Astrocyte of the cerebellum (primary cell): Measurements from ENCODE around the gene IVD.

ENCODE experiments used
- DNase-seq: peaks from one replicate; pipeline ENCODE4 v3.0.0-alpha.2; 2011; ENCODE audit warnings: low read depth
- H3K4me3 ChIP-seq: 2 replicates; pipeline ENCODE4 v1.5.1; 2011; ENCODE audit warnings: mild to moderate bottlenecking, low read depth, low read length, moderate library complexity
- CTCF ChIP-seq: IDR thresholded peaks from 2 replicates; pipeline ENCODE4 v1.5.1; 2012; ENCODE audit warnings: low read length, low read depth, moderate library complexity, mild to moderate bottlenecking; ENCODE audit errors: missing control alignments
- in situ Hi-C: cut with HindIII; loops from 2 replicates; pipeline ENCODE4 v1.10.0; 2017; ENCODE audit warnings: low sequenced_read_pairs

The IVD gene

DNA sequence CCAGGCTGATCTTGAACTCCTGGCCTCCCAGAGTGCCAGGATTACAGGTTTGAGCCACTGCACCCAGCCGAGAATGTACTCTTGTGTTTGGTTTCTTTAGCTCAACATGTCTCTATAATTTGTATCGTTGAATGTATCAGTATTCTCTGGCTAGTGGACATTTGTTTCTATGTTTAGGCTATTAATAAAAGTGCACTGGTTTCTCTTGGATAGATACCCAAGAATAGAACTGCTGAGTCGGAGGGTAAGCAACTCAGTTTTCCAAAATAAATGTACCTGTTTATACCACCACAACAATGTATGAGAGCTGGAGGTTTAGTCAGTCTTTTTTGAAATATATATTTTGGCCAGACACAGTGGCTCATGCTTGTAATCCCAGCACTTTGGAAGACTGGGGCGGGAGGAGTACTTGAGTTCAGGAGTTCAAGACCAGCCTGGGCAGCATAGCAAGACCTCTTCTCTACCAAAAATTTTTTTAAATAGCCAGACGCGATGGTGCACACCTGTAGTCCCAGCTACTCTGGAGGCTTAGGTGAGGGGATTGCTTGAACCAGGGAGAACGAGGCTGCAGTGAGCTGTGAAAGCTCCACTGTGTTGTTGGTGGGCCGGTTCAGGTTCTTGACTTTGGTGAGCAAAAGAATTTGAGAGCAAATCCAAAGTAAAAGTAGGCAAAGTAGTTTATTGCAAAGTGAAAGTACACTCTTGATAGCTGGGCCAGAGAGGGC, 7.7 kb upstream of the IVD start:
- no peak for TF ChIP-seq CTCF
- H3K4me3 ChIP-seq = no peak overlapping the region
- in situ Hi-C loops = no loop called here
- no peak for DNase-seq

DNA sequence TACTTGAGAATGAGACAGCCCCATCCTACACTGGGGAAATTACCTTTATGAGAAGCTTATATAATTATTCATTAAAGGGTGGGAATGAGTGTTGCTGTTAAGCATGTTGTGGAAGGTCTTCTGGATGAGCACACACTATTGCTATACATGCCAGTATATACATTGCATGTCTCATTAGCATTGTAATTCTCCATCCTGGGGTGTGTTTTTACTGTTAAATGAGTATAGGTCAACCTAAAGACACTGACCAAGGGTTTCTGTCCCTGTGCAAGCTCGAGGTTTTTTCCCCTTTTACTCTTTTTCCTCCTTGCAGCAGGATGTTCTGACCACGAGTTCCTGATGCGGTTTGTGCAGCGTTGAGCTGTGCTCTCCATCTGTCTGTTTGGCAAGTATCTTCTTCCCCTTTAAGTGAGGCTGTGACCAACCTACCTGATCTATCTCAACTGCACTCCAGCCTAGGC, 7.2 kb upstream of the IVD start:
- DNase-seq = no peak
- H3K4me3 ChIP-seq = no peak overlapping the region
- no peak for TF ChIP-seq CTCF
- in situ Hi-C loops = no loop called here

GRCh38 chr15:40399370-40399769, 6.2 kb upstream of the IVD start:
- in situ Hi-C loops = no loop called here
- no peak for TF ChIP-seq CTCF
- no peak for DNase-seq

DNA sequence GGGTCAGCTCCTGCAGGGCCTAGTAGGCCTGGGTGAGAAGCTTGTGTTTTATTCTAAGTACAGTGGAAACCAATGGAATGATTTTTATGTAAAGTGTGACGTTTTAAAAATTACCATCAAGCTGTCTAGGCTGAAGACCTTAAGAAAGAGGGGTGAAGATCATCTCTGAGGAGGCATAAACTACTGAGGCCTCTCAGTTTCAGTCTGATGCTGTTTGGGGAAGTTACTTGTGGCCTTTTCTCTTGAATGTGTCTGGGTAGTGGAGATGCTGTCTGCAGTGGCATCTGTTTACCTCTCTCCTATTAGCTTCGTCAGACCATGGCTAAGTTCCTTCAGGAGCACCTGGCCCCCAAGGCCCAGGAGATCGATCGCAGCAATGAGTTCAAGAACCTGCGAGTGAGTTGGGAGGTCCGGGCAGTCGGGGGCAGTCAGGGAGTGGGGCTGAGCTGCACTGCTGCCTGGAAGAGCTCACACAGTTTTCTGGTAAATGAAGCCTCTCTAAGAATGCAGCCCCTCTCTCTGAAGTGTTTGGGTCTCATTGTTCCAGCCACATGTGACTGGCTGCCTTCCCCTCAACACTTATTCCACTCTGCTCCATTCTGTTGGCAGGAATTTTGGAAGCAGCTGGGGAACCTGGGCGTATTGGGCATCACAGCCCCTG, 1.9 kb downstream of the IVD start:
- no peak for DNase-seq
- H3K4me3 ChIP-seq = no peak overlapping the region
- in situ Hi-C loops = loop anchor here (10.0 kb wide), 1 partner anchor 183 kb away; no protein-coding TSS in a partner anchor

More at GRCh38 chr15:40399370-40399769, 6.2 kb upstream of the IVD start:
- H3K4me3 ChIP-seq = no peak overlapping the region

DNA sequence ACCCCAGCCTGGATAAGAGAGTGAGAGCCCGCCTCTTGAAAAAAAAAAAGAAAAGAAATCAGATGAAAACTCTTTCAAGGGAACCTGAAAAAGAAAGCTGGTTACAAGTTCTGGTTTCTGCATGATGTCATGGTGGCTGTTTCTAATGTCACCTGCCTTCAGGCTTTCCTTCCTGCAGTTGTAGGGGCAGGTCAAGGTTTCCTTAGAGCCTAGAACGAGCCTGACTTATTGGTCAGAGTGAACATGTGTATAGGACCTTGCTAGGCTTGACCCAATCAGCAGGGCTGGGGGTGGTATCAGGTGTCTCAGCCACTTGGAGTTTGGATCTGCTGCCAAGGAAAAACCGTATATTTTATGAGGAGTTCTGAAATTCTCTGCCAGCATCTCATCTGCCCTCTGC, 3.8 kb downstream of the IVD start:
- in situ Hi-C loops = loop anchor here (10.0 kb wide), 1 partner anchor 185 kb away; no protein-coding TSS in a partner anchor
- TF ChIP-seq CTCF = no peak
- no peak for DNase-seq
- H3K4me3 ChIP-seq = no peak overlapping the region

More for the DNA sequence above, 1.9 kb downstream of the IVD start:
- TF ChIP-seq CTCF = no peak

- no peak for TF ChIP-seq CTCF
- H3K4me3 ChIP-seq = no peak overlapping the region
- in situ Hi-C loops = no loop called here
- DNase-seq = no peak
Observed at GRCh38 chr15:40410476-40410875, 4.9 kb downstream of the IVD start.
